GM15510 (cell line): ENCODE measurements around the gene ZNF189.
A peak's percentile ranks its signal among the peaks of the same experiment; 100 is the strongest.

Source experiments
- POLR2A ChIP-seq: IDR thresholded peaks from 3 replicates; pipeline ENCODE4 v1.6.1; 2011; ENCODE audit warnings: borderline replicate concordance; ENCODE audit not compliant: insufficient read length; ENCODE audit errors: extremely low read depth

The ZNF189 gene

DNA sequence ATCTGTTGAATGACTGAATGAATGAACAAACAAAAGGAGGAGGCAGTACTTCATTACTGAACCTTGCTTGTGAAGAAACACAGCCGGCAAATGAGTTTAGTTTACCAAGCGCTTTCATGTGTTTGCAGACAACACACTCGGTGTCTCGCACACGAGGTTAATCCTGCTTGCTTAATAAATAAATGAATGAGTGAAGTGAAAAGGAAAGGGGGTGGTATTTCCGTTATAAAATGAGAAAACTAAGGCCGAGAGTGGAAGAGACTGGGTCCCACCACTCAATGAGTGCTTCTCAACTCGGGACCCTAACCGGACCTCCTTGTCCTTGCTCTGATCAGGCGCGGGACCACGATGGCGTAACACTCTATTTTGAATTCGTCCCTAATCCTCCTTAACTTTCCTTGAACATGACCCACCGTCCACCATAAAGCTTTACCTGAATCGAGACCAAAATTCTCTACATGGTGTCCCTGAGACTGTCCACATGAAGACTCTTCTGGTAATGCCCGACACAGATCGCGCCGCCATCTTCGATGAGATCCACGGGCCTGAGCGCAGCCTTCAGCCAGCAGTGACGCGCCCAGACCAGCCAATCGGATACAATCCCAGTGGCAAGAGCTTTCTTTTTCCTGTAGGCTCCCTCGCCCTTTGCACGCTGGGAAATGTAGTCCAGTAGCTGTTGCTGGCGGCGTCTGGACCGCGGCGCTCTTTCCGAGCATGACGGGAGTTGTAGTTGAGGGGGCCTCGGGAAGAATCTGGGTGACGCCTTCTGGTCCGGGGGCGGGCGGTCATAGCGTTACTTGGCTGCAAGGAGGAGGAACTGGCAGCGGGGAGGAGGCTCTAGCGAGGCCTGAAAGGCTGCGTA, at the start of gene ZNF189, which contains the start of gene MRPL50:
Gene ZNF189 (plus strand): TSS at position 784 of the 862 bp plus-strand sequence. CDS start 306 bp downstream, outside the sequence.
Gene MRPL50 (minus strand): TSS at position 551 of the 862 bp plus-strand sequence. CDS start 26 bp downstream, at position 525.
- TF ChIP-seq POLR2A = peak; percentile 86

DNA sequence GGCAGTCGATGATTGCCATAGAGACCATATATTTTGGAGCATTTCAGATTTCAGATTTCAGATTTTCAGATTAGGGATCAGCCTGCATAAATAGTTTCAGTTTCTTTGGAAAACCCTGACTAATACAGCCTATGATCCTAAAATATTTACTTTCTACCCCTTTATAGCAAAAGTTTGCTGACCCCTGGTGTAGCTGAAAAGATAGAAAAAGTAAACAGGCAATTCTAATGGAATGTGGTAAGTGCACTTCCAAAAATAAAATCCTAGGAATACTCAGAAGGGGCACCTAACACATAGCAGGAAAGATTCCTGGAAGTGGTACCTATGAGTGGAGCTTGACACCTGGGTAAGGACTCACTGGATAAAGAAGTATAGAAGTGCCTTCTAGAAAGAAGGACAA, 48.4 kb upstream of the ZNF189 start:
- no peak for TF ChIP-seq POLR2A

DNA sequence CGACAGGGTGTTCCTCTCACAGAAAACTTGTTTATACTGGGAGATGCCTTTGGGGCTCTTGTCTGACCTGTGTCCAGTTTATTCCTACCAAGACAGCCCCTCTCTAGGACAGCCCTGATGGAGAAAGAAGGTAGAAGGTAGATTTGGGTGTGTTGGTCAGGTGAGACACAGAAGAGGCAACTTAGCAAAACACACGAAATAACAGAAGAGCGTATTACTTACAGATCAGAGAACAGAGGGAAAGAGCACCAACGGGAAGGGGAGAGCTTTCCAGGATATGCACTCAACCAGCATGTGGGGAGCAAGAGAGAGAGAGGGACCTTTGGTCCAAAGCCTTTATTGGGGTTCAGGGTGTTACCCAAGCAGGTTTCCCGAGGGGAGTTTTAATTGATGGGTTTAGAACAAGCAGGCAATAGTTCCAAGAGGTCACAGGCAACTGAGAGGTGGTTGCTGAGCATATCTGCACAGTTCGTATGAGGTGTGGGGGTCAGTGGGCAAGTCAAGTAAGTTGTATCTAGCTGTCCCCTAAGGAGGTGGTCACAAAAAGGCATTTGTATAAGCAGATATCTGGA, 45.7 kb upstream of the ZNF189 start:
- TF ChIP-seq POLR2A = no peak

DNA sequence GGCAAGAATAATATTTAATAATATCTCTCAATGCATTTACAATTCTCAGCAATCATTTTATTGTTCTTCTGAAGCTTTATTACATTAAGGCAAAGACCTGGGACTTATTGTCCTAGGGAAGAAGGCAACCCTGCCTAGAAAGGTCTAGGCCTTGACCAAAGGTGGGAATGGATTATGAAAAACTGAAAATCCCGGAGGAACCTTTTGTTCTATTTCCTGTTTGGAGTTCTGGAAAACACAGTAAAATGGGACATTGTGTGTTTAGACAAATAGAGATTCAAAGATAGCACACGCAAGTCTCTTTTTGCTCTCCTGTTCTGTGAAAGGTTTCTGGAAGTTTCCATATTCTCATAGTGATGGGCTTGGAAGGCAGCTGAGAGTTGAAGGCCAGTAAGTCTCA, 45.0 kb upstream of the ZNF189 start:
- no peak for TF ChIP-seq POLR2A

DNA sequence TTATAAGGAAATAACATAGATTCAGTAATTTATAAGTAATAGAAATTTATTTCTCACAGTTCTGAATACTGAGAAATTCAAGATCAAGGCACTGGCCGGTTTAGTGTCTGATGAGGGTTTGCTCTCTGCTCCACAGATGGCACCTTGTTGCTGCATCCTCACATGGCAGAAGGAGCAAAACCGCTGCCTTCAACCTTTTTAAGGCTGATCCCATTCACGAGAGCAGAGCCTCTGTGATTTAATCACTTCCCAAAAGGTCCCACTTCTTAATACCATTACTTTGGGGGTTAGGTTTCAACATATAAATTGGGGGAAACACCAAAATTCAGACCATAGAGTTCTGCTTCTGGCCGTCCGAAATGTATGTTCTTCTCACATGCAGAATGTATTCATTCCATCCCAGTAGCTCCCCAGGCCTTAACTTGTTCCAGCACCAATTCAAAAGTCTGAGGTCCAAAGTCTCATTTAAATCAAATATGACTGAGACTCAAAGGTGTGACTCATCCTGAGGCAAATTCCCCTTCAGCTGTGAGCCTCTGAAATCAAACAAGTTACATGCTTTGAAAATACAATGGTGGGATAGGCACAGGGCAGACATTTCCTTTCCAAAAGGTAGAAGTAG, 44.4 kb upstream of the ZNF189 start:
- TF ChIP-seq POLR2A = no peak

DNA sequence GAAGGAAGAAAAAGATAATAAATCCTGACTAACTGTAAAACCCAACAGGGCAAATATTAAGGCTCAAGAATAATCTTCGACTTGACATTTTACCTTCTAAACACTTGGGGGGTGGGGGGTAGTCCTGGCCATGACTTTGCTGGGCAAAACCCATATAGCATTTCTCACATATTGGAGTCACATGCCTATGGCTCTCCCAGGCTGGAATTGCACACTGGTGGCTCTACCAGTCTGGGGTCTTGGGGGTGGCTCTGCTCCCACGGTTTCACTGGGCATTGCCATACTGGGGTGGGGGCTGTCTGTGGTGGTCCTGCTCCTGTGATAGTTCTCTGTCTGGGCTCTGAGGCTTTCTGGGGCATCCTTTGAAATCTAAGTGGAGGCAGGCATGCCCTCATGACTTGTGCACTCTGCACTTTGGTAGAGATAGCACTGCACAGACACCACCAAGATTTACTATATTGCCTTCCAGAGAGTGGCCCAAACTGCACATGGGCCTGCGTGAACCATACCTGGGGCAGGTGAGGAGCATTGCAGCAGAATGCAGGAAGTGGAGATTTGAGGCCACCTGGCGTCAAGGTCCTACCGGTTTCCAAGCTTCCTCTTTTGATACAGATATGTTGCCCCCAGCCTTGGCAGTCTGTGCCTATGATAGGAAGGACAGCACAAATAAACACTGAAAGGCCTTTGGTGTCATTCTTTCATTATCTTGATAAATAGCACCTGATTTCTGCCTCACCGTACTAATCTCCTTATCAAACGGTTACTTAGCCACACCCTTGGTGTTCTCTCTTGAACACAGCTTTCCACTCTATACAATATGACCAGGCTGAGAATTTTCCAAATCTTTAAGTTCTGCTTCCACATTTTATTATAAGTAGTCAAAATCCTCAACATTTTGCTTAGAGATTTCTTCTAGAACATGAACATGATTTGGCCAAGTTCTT, 43.6 kb upstream of the ZNF189 start:
- no peak for TF ChIP-seq POLR2A

DNA sequence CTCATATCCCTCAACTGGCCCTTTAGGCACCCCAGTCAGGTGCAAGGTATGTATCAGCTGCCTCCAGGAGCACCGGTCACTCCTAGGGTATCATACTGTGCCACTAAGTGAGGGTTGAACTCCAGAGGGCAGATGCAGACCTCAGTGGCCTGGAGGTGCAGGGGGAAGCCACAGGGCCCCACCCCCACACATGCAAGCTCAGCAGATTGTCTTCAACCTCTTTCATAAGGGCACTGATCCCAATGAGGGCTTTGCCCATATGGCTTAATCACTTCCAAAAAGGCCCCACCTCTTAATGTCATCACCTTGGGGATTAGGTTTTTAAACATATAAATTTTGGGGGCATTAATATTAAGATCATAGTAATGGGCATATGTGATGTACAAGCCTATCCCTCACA, 42.0 kb upstream of the ZNF189 start:
- TF ChIP-seq POLR2A = no peak

DNA sequence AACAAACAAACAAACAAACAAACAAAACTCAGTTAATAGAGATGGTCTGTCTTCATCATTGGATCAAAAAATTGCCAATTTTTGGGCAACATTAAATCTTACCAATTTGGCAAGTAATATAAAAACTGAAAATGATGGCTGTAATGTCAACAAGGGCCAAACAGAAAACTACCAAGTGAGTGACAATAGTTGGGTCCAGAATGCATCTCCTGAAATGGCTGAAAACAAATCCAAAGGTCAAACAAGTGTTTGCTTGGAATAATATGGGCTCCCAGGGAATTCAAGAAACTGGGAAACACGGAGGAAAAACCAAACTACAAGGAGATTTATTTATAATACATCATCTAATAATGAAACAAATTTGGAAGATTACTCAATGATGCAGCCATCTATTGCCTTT, 39.0 kb upstream of the ZNF189 start:
- TF ChIP-seq POLR2A = no peak

DNA sequence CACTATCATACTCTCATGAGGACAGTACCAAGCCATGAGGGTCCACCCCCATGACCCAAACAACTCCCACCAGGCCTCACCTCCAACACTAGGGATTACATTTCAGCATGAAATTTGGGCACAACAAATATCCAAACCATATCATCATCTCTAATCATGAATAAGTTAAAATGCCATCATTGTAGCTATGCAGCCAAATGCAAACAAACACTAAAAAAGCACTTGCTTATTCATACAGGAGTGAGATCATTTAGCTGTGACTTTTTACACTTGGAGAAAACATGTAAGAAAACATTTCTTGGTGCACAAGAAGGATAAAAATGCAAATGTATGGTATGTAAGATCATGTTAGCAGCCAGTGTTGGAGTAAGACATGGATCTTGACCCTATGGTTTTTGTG, 38.0 kb upstream of the ZNF189 start:
- no peak for TF ChIP-seq POLR2A

DNA sequence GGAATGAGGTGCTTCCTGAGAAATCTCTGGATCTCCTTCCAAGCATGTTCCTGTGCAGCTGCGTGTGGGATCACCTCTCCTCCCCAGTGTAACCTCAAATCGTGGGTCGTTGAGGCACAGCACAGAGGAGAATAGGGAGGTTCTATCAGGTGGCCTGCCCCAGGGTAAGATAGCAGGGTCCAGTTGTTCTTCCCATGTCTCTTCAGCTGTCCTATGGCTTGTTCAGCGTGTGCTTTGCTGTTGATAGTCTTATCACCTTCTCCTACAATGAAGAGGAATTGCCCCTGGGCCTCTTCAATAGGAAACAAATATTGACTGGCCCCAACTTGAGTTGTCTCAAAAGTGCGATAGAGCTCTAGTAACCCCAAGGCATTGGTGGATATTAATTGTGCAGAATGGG, 36.2 kb upstream of the ZNF189 start:
- TF ChIP-seq POLR2A = no peak

DNA sequence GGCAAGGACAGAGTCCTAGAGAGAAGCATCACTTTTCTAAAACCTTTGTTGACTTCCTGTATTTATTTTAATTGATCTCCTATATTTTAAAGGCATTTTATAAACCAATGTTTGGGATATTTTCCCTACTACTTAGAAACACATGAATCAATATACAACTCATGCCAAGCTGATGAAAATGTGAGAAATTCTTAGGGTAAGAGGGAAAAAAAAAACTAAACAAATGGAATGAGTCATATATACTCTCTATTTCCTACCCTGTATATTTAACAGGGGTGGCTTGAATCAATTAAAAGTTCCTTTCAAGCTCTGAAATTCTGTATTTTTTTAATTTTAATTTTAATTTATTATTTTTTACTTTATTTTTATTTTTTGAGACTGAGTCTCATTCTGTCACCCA, 33.5 kb upstream of the ZNF189 start:
- no peak for TF ChIP-seq POLR2A

DNA sequence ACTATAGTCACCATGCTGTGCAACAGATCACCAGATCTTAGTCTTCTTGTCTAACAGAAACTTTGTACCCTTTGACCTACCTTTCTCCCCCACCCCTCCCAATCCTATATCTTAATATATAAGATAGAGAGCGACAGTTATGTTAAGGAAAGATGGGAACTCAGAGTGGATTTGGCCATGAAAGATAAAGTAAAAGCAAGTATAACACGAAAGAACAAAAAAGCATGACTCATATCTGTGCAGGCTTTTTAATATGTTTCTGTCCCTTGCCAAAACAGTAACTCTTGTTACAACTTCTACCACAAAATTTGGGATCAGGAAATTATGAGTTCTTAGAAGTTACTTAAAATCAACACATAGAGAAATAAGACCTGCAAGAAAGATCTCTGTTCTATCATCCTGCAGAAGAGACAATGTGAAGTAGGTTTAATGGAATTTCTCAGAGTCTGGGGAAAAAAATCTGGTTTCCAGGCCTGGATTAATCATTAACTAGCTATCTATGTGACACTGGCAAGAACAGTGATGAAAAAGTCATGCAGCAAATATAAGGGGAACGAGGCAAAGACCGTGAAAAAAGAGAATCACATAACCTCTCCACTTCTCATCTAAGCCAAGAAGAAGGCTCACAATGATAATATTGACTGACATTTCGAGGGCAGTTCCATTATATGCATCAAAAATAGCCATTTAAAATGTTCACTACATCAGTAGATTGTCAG, 32.5 kb upstream of the ZNF189 start:
- TF ChIP-seq POLR2A = no peak

DNA sequence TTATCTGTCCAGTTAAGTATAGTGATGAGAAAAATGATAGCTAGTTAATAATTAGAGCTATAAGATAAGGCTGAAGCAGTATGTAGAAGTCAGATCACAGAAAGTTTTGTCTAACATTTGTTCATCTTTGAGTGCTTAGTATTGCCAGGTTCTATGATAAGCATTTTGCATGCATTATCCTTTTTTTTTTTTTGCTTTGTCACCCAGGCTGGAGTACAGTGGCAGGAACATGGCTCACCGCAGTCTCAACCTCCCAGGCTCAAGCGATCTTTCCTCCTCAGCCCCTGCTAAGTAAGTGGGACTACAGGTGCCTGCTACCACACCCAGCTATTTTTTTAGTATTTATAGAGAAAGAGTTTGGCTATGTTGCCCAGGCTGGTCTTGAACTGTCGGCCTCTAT, 31.3 kb upstream of the ZNF189 start:
- no peak for TF ChIP-seq POLR2A

DNA sequence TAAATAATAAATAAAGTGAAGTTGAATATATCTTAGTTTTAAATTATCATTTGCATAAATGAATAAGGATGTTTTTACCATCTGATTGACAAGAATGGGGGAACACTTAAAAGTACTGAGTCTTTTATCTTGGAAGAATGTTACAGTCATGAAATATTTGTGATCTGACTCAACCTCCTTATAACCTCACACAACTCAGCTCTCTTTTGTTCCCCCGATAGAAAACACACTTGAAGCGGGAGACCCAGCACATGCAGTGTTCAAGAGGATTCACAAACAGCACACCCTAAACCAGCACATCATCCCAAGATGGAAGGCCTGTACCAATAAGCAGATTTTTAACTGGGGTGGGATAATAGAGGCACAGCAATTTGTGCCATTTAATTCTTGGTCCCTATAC, 29.4 kb upstream of the ZNF189 start:
- no peak for TF ChIP-seq POLR2A
